ENCODE results near the gene C1orf50. TPM values are rescaled to one million over a fixed set of nuclear protein-coding genes. Genes with fewer than 3 reads are reported as not detected.

C1orf50 gene
- total and polyA plus RNA-seq, 9 donors = 4.6 to 12.9 (median 8.1) TPM

DNA sequence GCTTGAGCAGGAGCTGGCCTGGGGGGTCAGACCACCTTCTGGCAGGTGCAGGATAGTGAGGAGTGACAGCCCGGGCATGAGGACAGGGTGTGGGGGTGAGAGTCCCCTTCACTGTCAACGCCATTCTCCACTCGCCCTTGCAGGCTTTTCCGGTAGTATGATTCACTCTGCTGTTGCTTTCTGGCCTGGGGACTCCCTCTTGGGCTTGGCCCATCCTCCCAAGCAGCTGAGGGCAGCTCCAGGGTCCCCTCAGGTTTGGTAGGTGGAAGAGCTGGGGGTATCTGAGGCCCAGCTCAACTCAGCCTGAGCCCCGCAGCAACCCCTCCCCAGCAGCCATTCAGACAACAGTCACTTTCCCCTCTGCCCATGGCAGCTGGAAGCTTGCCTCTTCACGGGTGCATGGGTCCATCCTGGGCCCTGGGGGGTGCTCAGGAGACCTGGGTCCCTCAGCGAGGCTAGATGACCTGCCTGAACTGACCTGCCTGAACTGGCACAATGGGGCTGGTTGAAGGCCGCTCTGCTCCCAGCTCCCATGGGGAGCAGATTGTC is 28.3 kb upstream of the C1orf50 start:
- Histone ChIP-seq H3K27ac (ENCODE audit: low read length) (no peak overlapping the region), H3K4me3 (ENCODE audit: low read length) (no peak overlapping the region), H3K27me3 (ENCODE audit: control insufficient read depth, insufficient read depth, low read length) (no peaks in the 10 kb centered on the region), H3K9me3 (replicated peaks; ENCODE audit: control insufficient read depth, low read depth, low read length) (no peaks in the 10 kb centered on the region), H3K4me1 (ENCODE audit: control insufficient read depth, insufficient read depth, low read length) (peaks cover 12% of the 10 kb centered on the region), H3K36me3 (ENCODE audit: control insufficient read depth, insufficient read depth, low read length) (no peaks in the 10 kb centered on the region)
- DNase-seq = no peak
- 74% methylated on average over 3 of the region's 8 CpGs for WGBS (ENCODE audit: insufficient coverage)

DNA sequence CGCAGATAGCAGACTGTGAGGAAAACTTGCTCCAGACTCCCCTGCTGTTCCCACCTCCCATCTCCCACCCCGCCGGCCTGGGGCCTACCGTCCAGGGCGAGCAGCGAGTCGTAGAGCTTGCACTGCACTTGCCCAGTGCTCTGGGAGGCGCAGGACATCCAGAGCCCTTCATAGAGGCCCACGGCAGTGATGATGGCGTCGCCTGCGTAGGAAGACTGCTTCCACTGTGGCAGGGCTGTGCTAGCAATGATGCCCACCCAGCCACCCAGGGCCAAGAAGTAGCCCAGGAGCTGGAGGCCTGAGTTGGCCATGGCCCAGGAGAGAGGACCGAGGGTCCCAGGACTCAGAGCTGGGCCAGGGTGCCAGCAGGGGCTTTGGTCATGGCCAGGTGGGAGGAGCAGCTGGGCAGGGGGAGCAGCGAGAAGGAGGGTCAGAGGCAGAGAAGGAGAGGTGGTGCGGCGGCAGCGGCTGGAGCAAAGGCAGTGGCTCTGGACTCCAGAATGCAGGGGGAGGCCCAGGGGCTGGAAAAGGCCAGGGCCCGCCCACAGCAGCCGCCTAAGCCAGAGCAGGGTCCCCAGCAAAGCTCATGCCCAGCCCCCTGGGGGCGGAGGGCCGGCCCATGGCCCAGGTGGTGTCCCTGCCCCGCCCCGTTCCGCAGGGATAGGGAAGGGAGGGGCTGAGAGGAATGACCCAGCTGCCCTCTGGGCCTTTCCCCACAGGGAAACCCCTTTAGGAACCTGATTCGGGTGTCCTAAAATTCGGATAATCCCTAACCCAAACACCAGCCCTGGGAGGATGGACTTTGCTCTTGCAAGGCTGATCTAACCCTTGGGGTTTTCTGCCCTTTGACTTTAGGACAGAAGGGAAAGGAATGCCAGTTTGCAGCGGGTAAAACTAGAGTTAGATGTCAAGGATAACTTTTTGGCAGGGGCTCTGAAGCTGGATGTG is 27.0 kb upstream of the C1orf50 start, which contains the start of gene CLDN19:
CLDN19 (minus strand) TSS at position 484 of the 948 bp plus-strand sequence; CDS start at position 311, 173 bp downstream.
- Histone ChIP-seq H3K4me3 (ENCODE audit: low read length) (no peak within 1 kb of the TSS), H3K36me3 (ENCODE audit: control insufficient read depth, insufficient read depth, low read length) (no peaks in the 10 kb centered on the region), H3K9me3 (replicated peaks; ENCODE audit: control insufficient read depth, low read depth, low read length) (no peaks in the 10 kb centered on the region), H3K27me3 (ENCODE audit: control insufficient read depth, insufficient read depth, low read length) (no peaks in the 10 kb centered on the region), H3K4me1 (ENCODE audit: control insufficient read depth, insufficient read depth, low read length) (peaks cover 12% of the 10 kb centered on the region), H3K27ac (ENCODE audit: low read length) (no peak within 1 kb of the TSS)
- 43% methylated on average over 19 of the region's 27 CpGs for WGBS (ENCODE audit: insufficient coverage)
- no peak for DNase-seq

DNA sequence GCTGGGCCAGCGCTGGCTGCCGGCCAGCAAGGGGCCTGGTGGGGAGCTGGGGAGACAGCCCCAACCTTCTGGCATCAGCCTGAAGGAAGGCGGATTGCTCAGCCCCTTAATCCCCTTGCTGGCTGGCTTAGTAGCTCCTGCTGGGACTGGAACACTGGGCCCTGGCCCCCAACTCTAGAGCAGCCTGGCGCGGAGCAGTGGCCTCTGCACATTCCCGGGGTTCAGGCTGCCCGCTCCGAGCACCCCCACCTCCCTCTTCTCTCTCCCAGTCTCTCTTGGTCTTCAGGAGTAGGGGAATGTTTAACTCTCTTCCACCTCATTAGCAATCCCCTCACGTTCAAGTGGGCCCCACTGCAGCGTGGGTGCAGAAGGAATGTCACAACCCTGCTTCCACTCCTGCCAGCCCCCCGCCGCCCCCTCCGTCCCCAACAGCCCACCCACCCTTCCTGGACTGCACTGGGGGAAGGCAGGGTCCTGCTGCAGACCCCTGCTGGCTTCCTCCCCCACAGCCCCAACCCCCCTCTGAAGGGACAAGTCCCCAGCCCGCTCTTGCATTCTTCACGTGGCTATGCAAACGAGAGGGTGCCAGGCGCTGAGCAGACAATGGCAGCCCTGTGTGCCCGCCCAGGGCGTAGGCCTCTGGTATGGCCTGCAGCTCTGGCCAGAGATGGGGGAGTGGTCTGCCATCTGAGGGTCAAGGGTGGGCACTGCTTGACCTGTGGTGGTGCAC is 26.0 kb upstream of the C1orf50 start:
- H3K4me3 ChIP-seq (ENCODE audit: low read length) = no peak overlapping the region
- 51% methylated on average over 8 of the region's 19 CpGs for WGBS (ENCODE audit: insufficient coverage)

DNA sequence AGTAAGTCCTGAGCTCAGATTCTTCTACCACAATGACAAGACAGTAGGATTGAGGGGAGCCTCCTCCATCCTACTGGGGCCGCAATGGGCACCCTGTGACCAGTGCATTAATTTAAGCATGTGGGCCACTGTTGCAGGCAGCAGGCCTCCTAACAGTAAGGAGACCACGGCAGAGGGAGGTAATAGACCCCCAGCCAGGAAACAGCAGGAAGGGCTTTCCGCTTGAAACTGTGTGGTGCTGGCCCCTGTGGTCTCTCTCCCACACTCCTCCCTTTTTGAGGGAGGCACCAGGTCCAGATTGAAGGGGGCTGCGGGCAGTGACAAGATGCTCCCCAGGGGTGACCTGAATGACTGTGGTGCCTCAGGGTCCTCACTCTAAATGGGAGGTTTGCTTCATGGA is 25.3 kb upstream of the C1orf50 start:
- H3K36me3 ChIP-seq (ENCODE audit: control insufficient read depth, insufficient read depth, low read length) = peaks cover 15% of the 10 kb centered on the region
- H3K27me3 ChIP-seq (ENCODE audit: control insufficient read depth, insufficient read depth, low read length) = no peaks in the 10 kb centered on the region
- no peak overlapping the region for H3K4me3 ChIP-seq (ENCODE audit: low read length)
- no peak for DNase-seq
- WGBS (ENCODE audit: insufficient coverage) = 56% methylated on average over 3 of the region's 4 CpGs
- no peaks in the 10 kb centered on the region for H3K9me3 ChIP-seq (replicated peaks; ENCODE audit: control insufficient read depth, low read depth, low read length)
- H3K4me1 ChIP-seq (ENCODE audit: control insufficient read depth, insufficient read depth, low read length) = peaks cover 12% of the 10 kb centered on the region
- no peak overlapping the region for H3K27ac ChIP-seq (ENCODE audit: low read length)

More for the DNA sequence above, 26.0 kb upstream of the C1orf50 start:
- no peak for DNase-seq
- Histone ChIP-seq H3K4me1 (ENCODE audit: control insufficient read depth, insufficient read depth, low read length) (peaks cover 12% of the 10 kb centered on the region), H3K27me3 (ENCODE audit: control insufficient read depth, insufficient read depth, low read length) (no peaks in the 10 kb centered on the region), H3K9me3 (replicated peaks; ENCODE audit: control insufficient read depth, low read depth, low read length) (no peaks in the 10 kb centered on the region), H3K27ac (ENCODE audit: low read length) (no peak overlapping the region), H3K36me3 (ENCODE audit: control insufficient read depth, insufficient read depth, low read length) (peaks cover 8% of the 10 kb centered on the region)

DNA sequence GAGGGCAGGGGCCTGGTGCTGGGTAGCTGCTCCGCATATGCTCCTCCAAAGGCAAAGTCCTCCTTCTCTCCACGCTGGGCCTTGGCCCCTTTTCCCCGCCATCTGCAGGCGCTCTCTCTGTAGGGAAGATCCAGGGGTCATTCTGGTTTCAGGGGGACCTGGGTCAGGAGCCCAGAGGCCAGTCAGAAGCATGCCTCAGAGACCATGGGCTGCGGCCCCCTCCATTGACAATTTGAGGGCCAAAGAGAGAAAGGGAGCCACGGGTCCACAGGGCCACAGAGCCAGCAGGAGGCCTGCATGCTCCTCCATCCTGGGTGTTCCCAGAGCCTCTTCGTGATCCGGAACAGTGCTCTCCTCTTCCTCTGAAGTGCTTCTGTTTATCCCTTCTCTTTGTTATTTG is 24.9 kb upstream of the C1orf50 start:
- no peaks in the 10 kb centered on the region for H3K9me3 ChIP-seq (replicated peaks; ENCODE audit: control insufficient read depth, low read depth, low read length)
- WGBS (ENCODE audit: insufficient coverage) = 94% methylated on average over 3 of the region's 8 CpGs
- H3K27ac ChIP-seq (ENCODE audit: low read length) = no peak overlapping the region
- no peak for DNase-seq
- H3K36me3 ChIP-seq (ENCODE audit: control insufficient read depth, insufficient read depth, low read length) = peaks cover 19% of the 10 kb centered on the region
- H3K4me1 ChIP-seq (ENCODE audit: control insufficient read depth, insufficient read depth, low read length) = peaks cover 12% of the 10 kb centered on the region
- H3K4me3 ChIP-seq (ENCODE audit: low read length) = no peak overlapping the region
- no peaks in the 10 kb centered on the region for H3K27me3 ChIP-seq (ENCODE audit: control insufficient read depth, insufficient read depth, low read length)

DNA sequence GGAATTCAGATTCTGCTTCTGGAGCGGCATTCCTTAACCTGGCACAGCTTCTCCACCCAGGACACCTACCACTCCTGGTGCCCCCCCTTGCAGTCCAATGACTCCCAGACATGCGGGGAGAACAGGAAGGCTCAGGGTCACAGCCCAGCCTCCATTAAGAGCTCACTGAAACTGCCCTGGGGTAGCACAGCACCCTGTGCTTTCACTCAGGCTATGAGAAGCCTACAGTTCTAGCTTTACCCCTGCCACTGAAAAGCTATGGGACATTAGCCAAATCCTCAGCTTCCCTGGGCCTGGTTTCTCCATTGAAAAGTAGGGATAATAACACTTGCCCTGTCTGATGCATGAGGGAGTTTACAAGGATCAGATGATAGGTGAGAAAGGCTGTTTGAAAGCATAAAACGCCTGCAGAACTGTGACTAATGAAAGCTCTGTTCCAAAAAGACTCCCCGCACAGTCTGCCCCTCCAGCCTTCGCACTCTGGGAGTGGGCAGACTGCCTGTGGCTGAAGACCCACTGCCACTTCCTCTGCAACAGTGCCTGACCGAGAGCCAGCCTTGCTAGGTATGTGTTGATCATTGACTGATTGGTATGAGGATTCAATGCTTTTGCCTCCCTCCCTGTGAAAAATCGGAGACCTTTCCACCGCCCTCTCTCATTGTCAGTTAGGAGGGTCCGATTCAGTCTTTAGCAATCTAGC is 24.3 kb upstream of the C1orf50 start:
- Histone ChIP-seq H3K4me1 (ENCODE audit: control insufficient read depth, insufficient read depth, low read length) (peaks cover 12% of the 10 kb centered on the region), H3K4me3 (ENCODE audit: low read length) (no peak overlapping the region), H3K9me3 (replicated peaks; ENCODE audit: control insufficient read depth, low read depth, low read length) (no peaks in the 10 kb centered on the region), H3K27me3 (ENCODE audit: control insufficient read depth, insufficient read depth, low read length) (no peaks in the 10 kb centered on the region), H3K27ac (ENCODE audit: low read length) (no peak overlapping the region), H3K36me3 (ENCODE audit: control insufficient read depth, insufficient read depth, low read length) (peaks cover 25% of the 10 kb centered on the region)
- DNase-seq = no peak
- 75% methylated on average over 5 of the region's 9 CpGs for WGBS (ENCODE audit: insufficient coverage)

DNA sequence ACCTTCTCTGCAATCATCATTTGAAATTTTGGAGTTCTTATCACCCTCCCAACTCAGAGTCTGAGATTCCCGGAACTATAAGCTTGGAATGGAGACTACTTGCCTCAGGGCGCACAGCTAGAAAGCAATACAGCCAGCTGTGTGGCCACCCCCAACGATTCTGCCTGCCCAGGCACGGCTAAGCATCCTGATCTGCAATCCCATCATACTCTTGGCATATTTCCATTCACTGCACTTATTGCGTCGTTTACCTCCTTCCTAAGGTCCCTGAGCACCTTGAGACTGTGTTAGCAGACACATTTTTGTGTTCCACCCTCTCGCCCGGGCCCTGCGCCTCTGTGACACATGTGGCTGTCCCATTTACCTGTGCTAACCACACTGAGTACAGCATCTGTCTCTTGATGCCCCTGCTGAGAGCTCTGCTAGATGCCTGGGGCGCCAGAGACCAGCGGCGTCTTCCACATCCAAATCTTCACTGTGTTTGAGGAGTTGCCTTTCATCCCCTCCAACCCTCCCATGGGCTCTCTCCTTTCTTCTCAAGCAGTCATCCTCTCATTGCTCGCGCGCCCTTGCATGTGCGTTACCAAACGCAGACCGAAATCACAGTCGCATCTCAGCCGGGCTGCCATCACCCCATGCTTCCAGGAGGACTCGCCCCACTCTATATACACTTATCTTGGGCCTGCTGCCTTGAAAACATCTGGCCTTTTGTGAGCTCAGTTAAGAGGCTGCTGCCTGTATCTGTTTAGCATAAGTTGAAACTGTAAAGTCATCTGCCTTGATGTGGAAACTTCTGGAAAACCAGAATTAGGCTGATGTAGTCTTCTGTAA is 23.5 kb upstream of the C1orf50 start:
- H3K9me3 ChIP-seq (replicated peaks; ENCODE audit: control insufficient read depth, low read depth, low read length) = no peaks in the 10 kb centered on the region
- peaks cover 12% of the 10 kb centered on the region for H3K4me1 ChIP-seq (ENCODE audit: control insufficient read depth, insufficient read depth, low read length)
- DNase-seq = no peak
- H3K27ac ChIP-seq (ENCODE audit: low read length) = no peak overlapping the region
- 63% methylated on average over 20 of the region's 21 CpGs for WGBS (ENCODE audit: insufficient coverage)
- H3K36me3 ChIP-seq (ENCODE audit: control insufficient read depth, insufficient read depth, low read length) = peaks cover 33% of the 10 kb centered on the region
- H3K27me3 ChIP-seq (ENCODE audit: control insufficient read depth, insufficient read depth, low read length) = no peaks in the 10 kb centered on the region
- H3K4me3 ChIP-seq (ENCODE audit: low read length) = no peak overlapping the region

DNA sequence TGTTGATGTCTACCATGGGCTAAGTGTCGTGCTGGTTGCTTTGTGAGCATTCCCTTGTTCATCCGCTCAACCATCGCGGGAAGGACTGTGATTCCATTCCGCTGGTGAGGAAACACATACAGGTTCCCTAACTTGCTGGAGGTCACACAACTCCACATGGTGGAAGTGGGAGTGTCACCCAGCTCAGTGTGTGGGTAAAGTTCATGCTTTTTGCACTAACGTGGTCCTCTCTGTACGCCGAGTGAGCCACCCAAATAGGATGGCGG is 23.0 kb upstream of the C1orf50 start:
- H3K4me1 ChIP-seq (ENCODE audit: control insufficient read depth, insufficient read depth, low read length) = peaks cover 12% of the 10 kb centered on the region
- no peak for DNase-seq
- peaks cover 38% of the 10 kb centered on the region for H3K36me3 ChIP-seq (ENCODE audit: control insufficient read depth, insufficient read depth, low read length)
- WGBS (ENCODE audit: insufficient coverage) = 87% methylated on average over 8 of the region's 9 CpGs
- H3K27ac ChIP-seq (ENCODE audit: low read length) = no peak overlapping the region
- no peaks in the 10 kb centered on the region for H3K27me3 ChIP-seq (ENCODE audit: control insufficient read depth, insufficient read depth, low read length)
- no peaks in the 10 kb centered on the region for H3K9me3 ChIP-seq (replicated peaks; ENCODE audit: control insufficient read depth, low read depth, low read length)
- H3K4me3 ChIP-seq (ENCODE audit: low read length) = no peak overlapping the region

DNA sequence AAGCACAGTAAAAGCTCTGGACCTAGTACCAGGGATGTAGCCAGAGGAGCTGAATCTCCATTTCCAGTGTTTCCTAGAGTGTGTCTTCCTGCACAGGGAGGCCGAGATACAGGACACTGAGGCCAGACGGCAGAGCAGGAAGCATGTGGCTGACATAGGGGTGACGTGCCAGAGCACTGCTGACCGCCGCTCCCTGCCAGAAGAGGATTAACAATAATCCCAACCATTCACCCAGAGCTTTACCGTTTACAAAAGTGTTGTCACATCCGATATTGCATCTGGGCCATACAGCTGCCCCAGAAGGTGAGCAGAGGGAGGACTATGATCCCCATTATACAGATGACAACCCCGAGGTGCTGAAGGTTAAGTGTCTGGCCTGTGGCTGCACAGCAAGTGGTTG is 21.2 kb upstream of the C1orf50 start:
- Histone ChIP-seq H3K36me3 (ENCODE audit: control insufficient read depth, insufficient read depth, low read length) (peaks cover 49% of the 10 kb centered on the region), H3K27me3 (ENCODE audit: control insufficient read depth, insufficient read depth, low read length) (no peaks in the 10 kb centered on the region)
- DNase-seq = no peak

More for the DNA sequence above, 21.2 kb upstream of the C1orf50 start:
- no peak overlapping the region for H3K27ac ChIP-seq (ENCODE audit: low read length)
- 45% methylated on average over 4 of the region's 8 CpGs for WGBS (ENCODE audit: insufficient coverage)
- H3K4me3 ChIP-seq (ENCODE audit: low read length) = no peak overlapping the region
- H3K9me3 ChIP-seq (replicated peaks; ENCODE audit: control insufficient read depth, low read depth, low read length) = no peaks in the 10 kb centered on the region
- peaks cover 1% of the 10 kb centered on the region for H3K4me1 ChIP-seq (ENCODE audit: control insufficient read depth, insufficient read depth, low read length)
